GM10266 (cell line): ENCODE data around the gene DLG2.

Source experiments
- DNase-seq: peaks from one replicate; pipeline ENCODE4 v3.0.0; 2012; ENCODE audit errors: extremely low spot score
- CTCF ChIP-seq: IDR thresholded peaks from 2 replicates; pipeline ENCODE4 v1.5.1; 2012; ENCODE audit warnings: mild to moderate bottlenecking, low read depth; ENCODE audit not compliant: control insufficient read depth, insufficient read depth; ENCODE audit errors: missing control alignments

The DLG2 gene

GRCh38 chr11:84300092-84300491 is 1327.1 kb downstream of the DLG2 start:
- TF ChIP-seq CTCF, result no peak
- DNase-seq, result no peak

- DNase-seq, result no peak
- no peak for TF ChIP-seq CTCF
Measured at GRCh38 chr11:84297570-84297969, 1329.6 kb downstream of the DLG2 start.

- no peak for DNase-seq
- TF ChIP-seq CTCF, result no peak
Measured at GRCh38 chr11:84295815-84296214, 1331.3 kb downstream of the DLG2 start.

GRCh38 chr11:84292955-84293354 is 1334.2 kb downstream of the DLG2 start:
- no peak for DNase-seq
- no peak for TF ChIP-seq CTCF

- no peak for DNase-seq
Measured at GRCh38 chr11:84292006-84292405, 1335.1 kb downstream of the DLG2 start.

GRCh38 chr11:84290647-84291046 is 1336.5 kb downstream of the DLG2 start:
- no peak for DNase-seq
- TF ChIP-seq CTCF, result no peak

More at GRCh38 chr11:84292006-84292405, 1335.1 kb downstream of the DLG2 start:
- no peak for TF ChIP-seq CTCF

GRCh38 chr11:84289381-84289906 is 1337.7 kb downstream of the DLG2 start:
- no peak for TF ChIP-seq CTCF
- peak; percentile 62 for DNase-seq
